ENCODE data around the gene HNRNPM.

HNRNPM gene

GRCh38 chr19:8489561-8490394 lies 45.0 kb downstream of the HNRNPM start:
- no peak for DNase-seq

GRCh38 chr19:8490395-8490760 lies 45.6 kb downstream of the HNRNPM start:
- no peak for DNase-seq

GRCh38 chr19:8490873-8491272 lies 46.1 kb downstream of the HNRNPM start:
- no peak for DNase-seq

- DNase-seq = no peak
Measured at GRCh38 chr19:8491574-8491973, 46.8 kb downstream of the HNRNPM start.

- DNase-seq = no peak
Measured at GRCh38 chr19:8494158-8494557, 49.4 kb downstream of the HNRNPM start.

- DNase-seq = no peak
Measured at GRCh38 chr19:8498295-8498694, 53.5 kb downstream of the HNRNPM start.

GRCh38 chr19:8499048-8499833 lies 54.5 kb downstream of the HNRNPM start:
- no peak for DNase-seq

GRCh38 chr19:8500158-8500557 lies 55.4 kb downstream of the HNRNPM start:
- DNase-seq = no peak

- DNase-seq = no peak
Measured at GRCh38 chr19:8501516-8501915, 56.7 kb downstream of the HNRNPM start.

- no peak for DNase-seq
Measured at GRCh38 chr19:8501981-8502380, 57.2 kb downstream of the HNRNPM start.

- DNase-seq = no peak
Measured at GRCh38 chr19:8503510-8503909, 58.7 kb downstream of the HNRNPM start.

- DNase-seq = no peak
Measured at GRCh38 chr19:8504171-8504570, 59.4 kb downstream of the HNRNPM start.

GRCh38 chr19:8504919-8505318 lies 60.1 kb downstream of the HNRNPM start:
- no peak for DNase-seq

- peak; percentile 80 for DNase-seq
Measured at GRCh38 chr19:8505680-8506401, 61.1 kb downstream of the HNRNPM start.

- no peak for DNase-seq
Measured at GRCh38 chr19:8506402-8506957, 61.7 kb downstream of the HNRNPM start.

- no peak for DNase-seq
Measured at GRCh38 chr19:8510589-8511115, 65.9 kb downstream of the HNRNPM start.

- no peak for DNase-seq
Measured at GRCh38 chr19:8511573-8512101, 66.9 kb downstream of the HNRNPM start.

GRCh38 chr19:8512115-8512967 lies 67.6 kb downstream of the HNRNPM start:
- DNase-seq = peak; percentile 49

GRCh38 chr19:8513036-8513686 lies 68.4 kb downstream of the HNRNPM start:
- no peak for DNase-seq

GRCh38 chr19:8513687-8514504 lies 69.1 kb downstream of the HNRNPM start, which contains the start of gene ZNF414:
ZNF414 (minus strand) TSS chr19:8514167; CDS start chr19:8514046, 121 bp downstream.
- DNase-seq = peak; percentile 97

Measured in activated CD4-positive, alpha-beta T cell treated with anti-CD3 and anti-CD28 coated beads for 48 hours (primary cell).